ENCODE results near the gene PAGE2. TPM values are rescaled to one million over a fixed set of nuclear protein-coding genes. Genes with fewer than 3 reads are reported as not detected.
"Not testable (repeated sequence)": the region's sequence is repeated elsewhere in the genome, so short reads cannot be mapped to it uniquely, and the experiment has no call there.

PAGE2 gene
- total RNA-seq, 1 donor, result not detected

GRCh38 chrX:55111578-55112254 is 22.9 kb downstream of the PAGE2 start:
- no peak overlapping the region for H3K4me3 ChIP-seq (ENCODE audit: low read length)
- H3K4me1 ChIP-seq (ENCODE audit: insufficient read depth, low read length), result no peaks in the 10 kb centered on the region
- no peaks in the 10 kb centered on the region for H3K27me3 ChIP-seq (ENCODE audit: insufficient read depth, low read length)
- H3K9me3 ChIP-seq (ENCODE audit: low read depth, low read length), result no peaks in the 10 kb centered on the region

GRCh38 chrX:55116589-55116988 is 27.8 kb downstream of the PAGE2 start:
- not testable (repeated sequence) for H3K27me3 ChIP-seq (ENCODE audit: insufficient read depth, low read length); H3K4me3 ChIP-seq (ENCODE audit: low read length); H3K4me1 ChIP-seq (ENCODE audit: insufficient read depth, low read length); H3K9me3 ChIP-seq (ENCODE audit: low read depth, low read length)

GRCh38 chrX:55118574-55118973 is 29.8 kb downstream of the PAGE2 start:
- H3K27me3 ChIP-seq (ENCODE audit: insufficient read depth, low read length), result no peaks in the 10 kb centered on the region
- no peaks in the 10 kb centered on the region for H3K4me1 ChIP-seq (ENCODE audit: insufficient read depth, low read length)
- H3K4me3 ChIP-seq (ENCODE audit: low read length), result no peak overlapping the region
- H3K9me3 ChIP-seq (ENCODE audit: low read depth, low read length), result no peaks in the 10 kb centered on the region

GRCh38 chrX:55119271-55119670 is 30.5 kb downstream of the PAGE2 start:
- Histone ChIP-seq H3K4me1 (ENCODE audit: insufficient read depth, low read length) (no peaks in the 10 kb centered on the region), H3K4me3 (ENCODE audit: low read length) (no peak overlapping the region), H3K9me3 (ENCODE audit: low read depth, low read length) (no peaks in the 10 kb centered on the region), H3K27me3 (ENCODE audit: insufficient read depth, low read length) (no peaks in the 10 kb centered on the region)

GRCh38 chrX:55119712-55120111 is 30.9 kb downstream of the PAGE2 start:
- H3K4me3 ChIP-seq (ENCODE audit: low read length), result no peak overlapping the region
- no peaks in the 10 kb centered on the region for H3K4me1 ChIP-seq (ENCODE audit: insufficient read depth, low read length)
- H3K9me3 ChIP-seq (ENCODE audit: low read depth, low read length), result no peaks in the 10 kb centered on the region

GRCh38 chrX:55120761-55121358 is 32.0 kb downstream of the PAGE2 start:
- H3K4me3 ChIP-seq (ENCODE audit: low read length), result no peak overlapping the region

More at GRCh38 chrX:55119712-55120111, 30.9 kb downstream of the PAGE2 start:
- no peaks in the 10 kb centered on the region for H3K27me3 ChIP-seq (ENCODE audit: insufficient read depth, low read length)

GRCh38 chrX:55123900-55124299 is 35.1 kb downstream of the PAGE2 start:
- Histone ChIP-seq H3K27me3 (ENCODE audit: insufficient read depth, low read length) (no peaks in the 10 kb centered on the region), H3K4me1 (ENCODE audit: insufficient read depth, low read length) (no peaks in the 10 kb centered on the region), H3K4me3 (ENCODE audit: low read length) (no peak overlapping the region), H3K9me3 (ENCODE audit: low read depth, low read length) (no peaks in the 10 kb centered on the region)

More at GRCh38 chrX:55120761-55121358, 32.0 kb downstream of the PAGE2 start:
- Histone ChIP-seq H3K9me3 (ENCODE audit: low read depth, low read length) (no peaks in the 10 kb centered on the region), H3K27me3 (ENCODE audit: insufficient read depth, low read length) (no peaks in the 10 kb centered on the region), H3K4me1 (ENCODE audit: insufficient read depth, low read length) (no peaks in the 10 kb centered on the region)

- H3K4me3 ChIP-seq (ENCODE audit: low read length), result no peak overlapping the region
- no peaks in the 10 kb centered on the region for H3K9me3 ChIP-seq (ENCODE audit: low read depth, low read length)
- H3K27me3 ChIP-seq (ENCODE audit: insufficient read depth, low read length), result no peaks in the 10 kb centered on the region
- H3K4me1 ChIP-seq (ENCODE audit: insufficient read depth, low read length), result no peaks in the 10 kb centered on the region
These were observed 38.9 kb downstream of the PAGE2 start for GRCh38 chrX:55127692-55128091.

GRCh38 chrX:55129361-55129760 is 40.5 kb downstream of the PAGE2 start:
- no peak overlapping the region for H3K4me3 ChIP-seq (ENCODE audit: low read length)
- no peaks in the 10 kb centered on the region for H3K9me3 ChIP-seq (ENCODE audit: low read depth, low read length)
- H3K27me3 ChIP-seq (ENCODE audit: insufficient read depth, low read length), result no peaks in the 10 kb centered on the region
- no peaks in the 10 kb centered on the region for H3K4me1 ChIP-seq (ENCODE audit: insufficient read depth, low read length)

GRCh38 chrX:55130481-55130880 is 41.7 kb downstream of the PAGE2 start:
- no peaks in the 10 kb centered on the region for H3K4me1 ChIP-seq (ENCODE audit: insufficient read depth, low read length)
- no peaks in the 10 kb centered on the region for H3K27me3 ChIP-seq (ENCODE audit: insufficient read depth, low read length)
- H3K4me3 ChIP-seq (ENCODE audit: low read length), result no peak overlapping the region
- H3K9me3 ChIP-seq (ENCODE audit: low read depth, low read length), result no peaks in the 10 kb centered on the region

GRCh38 chrX:55132416-55132815 is 43.6 kb downstream of the PAGE2 start:
- Histone ChIP-seq H3K4me3 (ENCODE audit: low read length) (no peak overlapping the region), H3K27me3 (ENCODE audit: insufficient read depth, low read length) (no peaks in the 10 kb centered on the region), H3K4me1 (ENCODE audit: insufficient read depth, low read length) (no peaks in the 10 kb centered on the region), H3K9me3 (ENCODE audit: low read depth, low read length) (no peaks in the 10 kb centered on the region)

GRCh38 chrX:55135171-55135570 is 46.4 kb downstream of the PAGE2 start:
- H3K4me3 ChIP-seq (ENCODE audit: low read length), result no peak overlapping the region
- H3K4me1 ChIP-seq (ENCODE audit: insufficient read depth, low read length), result no peaks in the 10 kb centered on the region
- H3K9me3 ChIP-seq (ENCODE audit: low read depth, low read length), result no peaks in the 10 kb centered on the region
- H3K27me3 ChIP-seq (ENCODE audit: insufficient read depth, low read length), result no peaks in the 10 kb centered on the region

GRCh38 chrX:55140800-55141199 is 52.0 kb downstream of the PAGE2 start:
- H3K4me1 ChIP-seq (ENCODE audit: insufficient read depth, low read length); H3K27me3 ChIP-seq (ENCODE audit: insufficient read depth, low read length); H3K9me3 ChIP-seq (ENCODE audit: low read depth, low read length); H3K4me3 ChIP-seq (ENCODE audit: low read length): not testable (repeated sequence)
